ENCODE data around the gene ZNF280B. TPM values are rescaled to one million over a fixed set of nuclear protein-coding genes. Genes with fewer than 3 reads are reported as not detected.

Gene ZNF280B
- total and polyA plus RNA-seq, 9 of the 15 experiments (the other 6 are each of a cell fraction or from before 2014, with no cell fraction given) = 7.7 to 29.9 (median 20.0) TPM

- Histone ChIP-seq H3K9ac (ENCODE audit: insufficient read depth in 1 of 2, low read depth in 2 of 2, low read length in 2 of 2) (peak overlapping the region; percentile 11 to 95; a peak in 3 of 4 replicates), H3K36me3 (ENCODE audit: control insufficient read depth, insufficient read depth, low read length) (peaks cover 84% of the 10 kb centered on the region), H3K4me3 (peak overlapping the region; percentile 0; the same call in 1 of the 2 replicates), H3K4me2 (ENCODE audit: insufficient read depth, low read length) (peak overlapping the region; percentile 67), H3K27ac (ENCODE audit: extremely low read depth, low read depth, low read length) (peak overlapping the region; percentile 38), H2AFZ (ENCODE audit: low read depth, low read length) (no peak overlapping the region), H3K79me2 (ENCODE audit: control insufficient read depth, insufficient read depth, low read length) (peaks cover 91% of the 10 kb centered on the region), H3K4me1 (replicated peaks in 1 of 2; ENCODE audit: control insufficient read depth in 2 of 2, insufficient read depth in 2 of 2, low read length in 2 of 2) (peaks cover 48 to 51% of the 10 kb centered on the region in 2 experiments), H3K9me1 (ENCODE audit: control insufficient read depth, insufficient read depth, low read length) (peaks cover 60% of the 10 kb centered on the region), H4K20me1 (replicated peaks; ENCODE audit: control insufficient read depth, insufficient read depth, low read length) (peaks cover 74% of the 10 kb centered on the region), H3K27me3 (ENCODE audit: control insufficient read depth in 2 of 2, insufficient read depth in 2 of 2, low read length in 2 of 2) (no peaks in the 10 kb centered on the region), H3K9me3 (replicated peaks; ENCODE audit: control insufficient read depth, insufficient read depth, low read depth, low read length) (no peaks in the 10 kb centered on the region)
- WGBS (ENCODE audit: insufficient coverage, low coverage, missing lambda C conversion rate) = 59% methylated on average over 8 of the region's 8 CpGs
- no TSS peak for BruUV-seq (replicated peaks)
- in situ Hi-C loops (cut with MboI) (no loop called here), intact Hi-C loops (cut with micrococcal nuclease) (loop anchor here (10.0 kb wide), 3 partner anchors 689 to 919 kb away; partner anchors contain the start of genes CCDC116, MAPK1 and YDJC)
- POLR2A ChIA-PET = interaction anchor here (0.6 to 15.3 kb wide), 33 partner anchors 12 to 1068 kb away, joined by 3 to 708 read pairs (median 4); partner anchors contain the start of genes GNAZ, ZNF280A and ZNF280B
- TF ChIP-seq E2F1 (CRISPR knock-in tag; IDR thresholded peaks at IDR 0.05) (peak; percentile 58), HEY1 (CRISPR knock-in tag; IDR thresholded peaks at IDR 0.05; ENCODE audit: borderline replicate concordance) (no peak), MLX (CRISPR knock-in tag; conservative IDR thresholded peaks at IDR 0.05) (0 out of 4 replicates have a peak, but pooled peaks of 1 of the 2 experiments have one; percentile 70), STAT6 (CRISPR knock-in tag; IDR thresholded peaks at IDR 0.05) (peak; percentile 64; the same call in 1 of the 2 replicates)
- CTCF ChIA-PET (ENCODE audit: low intra/inter-chr PET ratio) = interaction anchor here (2.1 to 2.7 kb wide), 2 partner anchors 90 to 123 kb away, joined by 13 to 25 read pairs; no protein-coding TSS in a partner anchor
- no peak for FAIRE-seq
- no peak; the same call in 2 of the 3 replicates for ATAC-seq
- peak; percentile 66 to 72 (median 69) for DNase-seq (ENCODE audit: extremely low read depth in 1 of 4, low spot score in 3 of 4)
Measured at GRCh38 chr22:22553735-22554586, 45.4 kb upstream of the ZNF280B start.

Data from K562 (cell line).